IMR-90 (cell line): ENCODE measurements around the gene GCLC. TPM values are rescaled to one million over a fixed set of nuclear protein-coding genes. Genes with fewer than 3 reads are reported as not detected.

ENCODE experiments used
- ATAC-seq: fragments of 200-7000 bp; cut with Tn5 transposase; 2 replicates; pipeline ENCODE4 v1.9.1; 2020; ENCODE audit warnings: low read depth, mild to moderate bottlenecking, moderate library complexity
- BruUV-seq: library from RNA; stranded (reverse); fragments of 400-500 nt; replicated peaks from 2 replicates; lab custom pipeline; 2021; lab: Mats Ljungman, UMichigan
- CTCF ChIA-PET: fragments of 300-600 bp; formaldehyde crosslinking; extraction: SDS; loops from one replicate; lab custom pipeline; 2021; ENCODE audit warnings: antibody characterized with exemption; lab: Yijun Ruan, JAX
- POLR2A ChIA-PET: fragments of 300-600 bp; sonication (Branson Sonifier 250); formaldehyde crosslinking; loops from one replicate; lab custom pipeline; 2022; ENCODE audit warnings: antibody characterized with exemption; ENCODE audit not compliant: unreplicated experiment; lab: Charles Lee
- DNase-seq: peaks from one replicate; pipeline ENCODE4 v3.0.0; 2013
- H2AFZ ChIP-seq: replicated peaks from 2 replicates; pipeline ENCODE3; 2013; ENCODE audit warnings: low read length, mild to moderate bottlenecking; ENCODE audit not compliant: poor library complexity
- H2AK5ac ChIP-seq: 2 replicates; pipeline ENCODE4 v1.6.1; 2013; ENCODE audit warnings: low read depth, low read length, inconsistent platforms
- H2AK9ac ChIP-seq: replicated peaks from 2 replicates; pipeline ENCODE3; 2013; ENCODE audit warnings: mild to moderate bottlenecking, low read depth, low read length, moderate library complexity; ENCODE audit not compliant: poor library complexity
- H2BK120ac ChIP-seq: 2 replicates; pipeline ENCODE4 v1.6.1; 2013; ENCODE audit warnings: low read depth, low read length, inconsistent platforms
- H2BK15ac ChIP-seq: 3 replicates; pipeline ENCODE4 v1.6.1; 2013; ENCODE audit warnings: low read depth, low read length, inconsistent platforms
- H2BK20ac ChIP-seq: 2 replicates; pipeline ENCODE4 v1.6.1; 2013; ENCODE audit warnings: low read depth, mild to moderate bottlenecking, inconsistent platforms, low read length, moderate library complexity
- H2BK5ac ChIP-seq: 2 replicates; pipeline ENCODE4 v1.6.1; 2013; ENCODE audit warnings: mild to moderate bottlenecking, low read depth, low read length, inconsistent platforms; ENCODE audit not compliant: poor library complexity, severe bottlenecking
- H3K14ac ChIP-seq: replicated peaks from 2 replicates; pipeline ENCODE4 v1.6.1; 2013; ENCODE audit warnings: low read depth, low read length, inconsistent platforms
- H3K18ac ChIP-seq: 2 replicates; pipeline ENCODE4 v1.6.1; 2013; ENCODE audit warnings: low read depth, low read length, control low read depth
- H3K23ac ChIP-seq: 2 replicates; pipeline ENCODE4 v1.6.1; 2013; ENCODE audit warnings: low read depth, low read length, inconsistent platforms
- H3K27ac ChIP-seq: 2 replicates; pipeline ENCODE4 v1.5.1; 2013; ENCODE audit warnings: mild to moderate bottlenecking, control low read depth, low read length; ENCODE audit not compliant: insufficient read depth
- H3K27me3 ChIP-seq: 2 replicates; pipeline ENCODE4 v1.6.1; 2013; ENCODE audit warnings: low read length; ENCODE audit not compliant: control insufficient read depth, insufficient read depth
- H3K36me3 ChIP-seq: 2 replicates; pipeline ENCODE4 v1.6.1; 2013; ENCODE audit warnings: low read length, mixed read lengths; ENCODE audit not compliant: control insufficient read depth, insufficient read depth
- H3K4ac ChIP-seq: 2 replicates; pipeline ENCODE4 v1.6.1; 2013; ENCODE audit warnings: low read depth, low read length, inconsistent platforms
- H3K4me1 ChIP-seq: 2 replicates; pipeline ENCODE4 v1.6.1; 2013; ENCODE audit warnings: low read length, mixed read lengths; ENCODE audit not compliant: control insufficient read depth, insufficient read depth
- H3K4me2 ChIP-seq: 2 replicates; pipeline ENCODE4 v1.6.1; 2013; ENCODE audit warnings: low read depth, mild to moderate bottlenecking, control low read depth, low read length, moderate library complexity
- H3K4me3 ChIP-seq: 2 replicates; pipeline ENCODE4 v1.5.1; 2013; ENCODE audit warnings: low read depth, mild to moderate bottlenecking, control low read depth, low read length, moderate library complexity; ENCODE audit not compliant: insufficient read depth
- H3K56ac ChIP-seq: 2 replicates; pipeline ENCODE4 v1.6.1; 2013; ENCODE audit warnings: low read length, inconsistent platforms; ENCODE audit not compliant: insufficient read depth; ENCODE audit errors: extremely low read depth
- H3K79me1 ChIP-seq, 2 experiments: 2 replicates each; pipeline ENCODE4 v1.6.1; 2013; ENCODE audit warnings: low read length in 2 of 2, inconsistent platforms in 1 of 2, low read depth in 1 of 2
- H3K9ac ChIP-seq: 2 replicates; pipeline ENCODE4 v1.6.1; 2013; ENCODE audit warnings: low read depth, low read length, control low read depth
- H3K9me1 ChIP-seq: 2 replicates; pipeline ENCODE4 v1.6.1; 2013; ENCODE audit warnings: low read length, inconsistent platforms; ENCODE audit not compliant: insufficient read depth
- H3K9me3 ChIP-seq: 2 replicates; pipeline ENCODE4 v1.6.1; 2013; ENCODE audit warnings: low read length; ENCODE audit not compliant: control insufficient read depth, insufficient read depth
- H4K20me1 ChIP-seq: 2 replicates; pipeline ENCODE4 v1.6.1; 2013; ENCODE audit warnings: low read length, inconsistent platforms; ENCODE audit not compliant: insufficient read depth
- H4K5ac ChIP-seq: 2 replicates; pipeline ENCODE4 v1.6.1; 2013; ENCODE audit warnings: mild to moderate bottlenecking, low read depth, low read length, control low read depth
- H4K8ac ChIP-seq, 2 experiments: 2 replicates each; pipeline ENCODE4 v1.6.1; 2013; ENCODE audit warnings: low read depth in 2 of 2, low read length in 2 of 2, control low read depth in 1 of 2, inconsistent platforms in 1 of 2
- H4K91ac ChIP-seq: 2 replicates; pipeline ENCODE4 v1.6.1; 2013; ENCODE audit warnings: low read depth, low read length, inconsistent platforms; ENCODE audit not compliant: insufficient read depth
- FOS ChIP-seq: fragments of 150-350 bp; IDR thresholded peaks from 2 replicates; pipeline ENCODE4 v1.6.1; 2016; ENCODE audit warnings: low read depth, low read length
- POLR2A ChIP-seq: IDR thresholded peaks from 2 replicates; pipeline ENCODE4 v1.6.1; 2012; ENCODE audit warnings: mild to moderate bottlenecking, low read depth, low read length
- WGBS, 2 experiments: methylation state at CpG; one replicate each; pipeline versions ENCODE4 v1.1.5 to v1.1.7; 2013; ENCODE audit warnings: missing lambda C conversion rate in 2 of 2; ENCODE audit not compliant: insufficient read length in 1 of 2; ENCODE audit errors: extremely low coverage in 2 of 2; 5-methylcytosine and 5-hydroxymethylcytosine counted together
- dilution Hi-C: fragments of 300-500 bp; cut with HindIII; formaldehyde crosslinking; loops from one replicate; pipeline ENCODE4 v1.14.3; 2018; ENCODE audit warnings: low sequenced_read_pairs; ENCODE audit not compliant: unreplicated experiment
- in situ Hi-C: fragments of 300-500 bp; cut with MboI; formaldehyde crosslinking; loops from 3 replicates; pipeline ENCODE4 v1.14.3; 2019; ENCODE audit warnings: low sequenced_read_pairs, inconsistent platforms, mixed read lengths
- intact Hi-C: fragments of 100-400 bp; cut with micrococcal nuclease; formaldehyde crosslinking; loops from 2 replicates; pipeline ENCODE4 v1.10.0; 2022
- polyA plus RNA-seq, 3 experiments: library from polyadenylated mRNA; depleted of rRNA; stranded (reverse); fragments of >200 nt; gene quantifications; 2 replicates each; pipeline ENCODE4 v1.2.3, GENCODE V29; 2012; ENCODE audit warnings: low replicate concordance in 1 of 3
- total RNA-seq: library from RNA; depleted of rRNA; stranded (reverse); fragments of >200 nt; gene quantifications from 2 replicates; pipeline ENCODE4 v1.2.3, GENCODE V29; 2012
- TF ChIP-seq, protein P1 (sequence below): fragments of 150-350 bp; IDR thresholded peaks from 2 replicates; pipeline ENCODE4 v1.6.1; 2017; ENCODE audit warnings: mild to moderate bottlenecking, antibody characterized with exemption, low read length, low read depth
- TF ChIP-seq, protein P2 (sequence below): conservative IDR thresholded peaks from 2 replicates; pipeline ENCODE4 v1.5.1; 2012; ENCODE audit warnings: mild to moderate bottlenecking, low read depth, low read length, improper control_type of control experiment
- TF ChIP-seq, protein P3 (sequence below): fragments of 150-350 bp; IDR thresholded peaks from 2 replicates; pipeline ENCODE4 v1.6.1; 2016; ENCODE audit warnings: low read depth, mild to moderate bottlenecking, low read length, moderate library complexity, borderline replicate concordance

GCLC gene
- total and polyA plus RNA-seq, 2 of the 4 experiments (the other 2 are of a cell fraction), result 14.2 to 24.2 TPM

DNA sequence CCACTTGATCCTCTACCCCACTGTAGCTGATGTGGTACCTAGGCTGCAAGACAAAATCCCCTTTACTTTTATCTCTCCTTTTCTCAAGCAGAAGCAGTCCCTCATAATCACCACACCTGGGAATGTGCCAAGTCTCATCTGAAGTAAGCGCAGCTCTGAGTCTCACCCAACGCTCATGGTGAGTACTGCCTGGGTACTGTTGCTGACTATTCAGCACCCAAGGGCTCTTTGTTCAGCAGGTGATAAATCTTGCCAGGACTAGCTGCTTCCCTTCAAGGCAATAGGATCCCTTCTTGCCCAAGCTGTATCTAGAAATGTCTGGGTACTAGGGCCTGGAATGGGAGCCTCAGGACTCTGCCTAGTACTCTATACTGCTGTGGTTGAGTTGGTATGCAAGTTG lies 70.9 kb downstream of the GCLC start:
- intact Hi-C loops, result loop anchor here (10.0 kb wide), 1 partner anchor 229 kb away; no protein-coding TSS in a partner anchor
- H3K4ac ChIP-seq, result no peak overlapping the region
- no peak for ATAC-seq

More for the DNA sequence above, 70.9 kb downstream of the GCLC start:
- Histone ChIP-seq H3K56ac (no peak overlapping the region), H3K18ac (no peak overlapping the region), H4K20me1 (no peaks in the 10 kb centered on the region), H4K5ac (no peak overlapping the region), H3K27ac (no peak overlapping the region), H3K79me1 (no peaks in the 10 kb centered on the region), H2AK5ac (no peak overlapping the region), H3K9ac (no peak overlapping the region), H4K91ac (no peak overlapping the region), H3K36me3 (no peaks in the 10 kb centered on the region), H3K4me3 (no peak overlapping the region), H2AK9ac (no peak overlapping the region), H2BK120ac (no peak overlapping the region), H3K9me1 (no peaks in the 10 kb centered on the region), H2AFZ (no peak overlapping the region), H2BK20ac (no peak overlapping the region), H3K23ac (no peak overlapping the region), H3K9me3 (no peaks in the 10 kb centered on the region), H2BK15ac (no peak overlapping the region), H2BK5ac (no peak overlapping the region), H3K14ac (no peak overlapping the region), H3K4me2 (no peak overlapping the region), H3K27me3 (peaks cover 4% of the 10 kb centered on the region), H3K4me1 (no peaks in the 10 kb centered on the region), H4K8ac (no peak overlapping the region)
- no TSS peak for BruUV-seq
- in situ Hi-C loops, result no loop called here
- ChIA-PET CTCF (no interaction called here), POLR2A (no interaction called here)
- no peak for DNase-seq
- no CpG with 5 or more reads among the region's 2 CpGs for WGBS, 2 experiments
- no peak for TF ChIP-seq POLR2A
- TF ChIP-seq, protein P1, sequence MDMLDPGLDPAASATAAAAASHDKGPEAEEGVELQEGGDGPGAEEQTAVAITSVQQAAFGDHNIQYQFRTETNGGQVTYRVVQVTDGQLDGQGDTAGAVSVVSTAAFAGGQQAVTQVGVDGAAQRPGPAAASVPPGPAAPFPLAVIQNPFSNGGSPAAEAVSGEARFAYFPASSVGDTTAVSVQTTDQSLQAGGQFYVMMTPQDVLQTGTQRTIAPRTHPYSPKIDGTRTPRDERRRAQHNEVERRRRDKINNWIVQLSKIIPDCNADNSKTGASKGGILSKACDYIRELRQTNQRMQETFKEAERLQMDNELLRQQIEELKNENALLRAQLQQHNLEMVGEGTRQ, result no peak
- TF ChIP-seq FOS, result no peak
- TF ChIP-seq, protein P2, sequence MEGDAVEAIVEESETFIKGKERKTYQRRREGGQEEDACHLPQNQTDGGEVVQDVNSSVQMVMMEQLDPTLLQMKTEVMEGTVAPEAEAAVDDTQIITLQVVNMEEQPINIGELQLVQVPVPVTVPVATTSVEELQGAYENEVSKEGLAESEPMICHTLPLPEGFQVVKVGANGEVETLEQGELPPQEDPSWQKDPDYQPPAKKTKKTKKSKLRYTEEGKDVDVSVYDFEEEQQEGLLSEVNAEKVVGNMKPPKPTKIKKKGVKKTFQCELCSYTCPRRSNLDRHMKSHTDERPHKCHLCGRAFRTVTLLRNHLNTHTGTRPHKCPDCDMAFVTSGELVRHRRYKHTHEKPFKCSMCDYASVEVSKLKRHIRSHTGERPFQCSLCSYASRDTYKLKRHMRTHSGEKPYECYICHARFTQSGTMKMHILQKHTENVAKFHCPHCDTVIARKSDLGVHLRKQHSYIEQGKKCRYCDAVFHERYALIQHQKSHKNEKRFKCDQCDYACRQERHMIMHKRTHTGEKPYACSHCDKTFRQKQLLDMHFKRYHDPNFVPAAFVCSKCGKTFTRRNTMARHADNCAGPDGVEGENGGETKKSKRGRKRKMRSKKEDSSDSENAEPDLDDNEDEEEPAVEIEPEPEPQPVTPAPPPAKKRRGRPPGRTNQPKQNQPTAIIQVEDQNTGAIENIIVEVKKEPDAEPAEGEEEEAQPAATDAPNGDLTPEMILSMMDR, result no peak
- TF ChIP-seq, protein P3, sequence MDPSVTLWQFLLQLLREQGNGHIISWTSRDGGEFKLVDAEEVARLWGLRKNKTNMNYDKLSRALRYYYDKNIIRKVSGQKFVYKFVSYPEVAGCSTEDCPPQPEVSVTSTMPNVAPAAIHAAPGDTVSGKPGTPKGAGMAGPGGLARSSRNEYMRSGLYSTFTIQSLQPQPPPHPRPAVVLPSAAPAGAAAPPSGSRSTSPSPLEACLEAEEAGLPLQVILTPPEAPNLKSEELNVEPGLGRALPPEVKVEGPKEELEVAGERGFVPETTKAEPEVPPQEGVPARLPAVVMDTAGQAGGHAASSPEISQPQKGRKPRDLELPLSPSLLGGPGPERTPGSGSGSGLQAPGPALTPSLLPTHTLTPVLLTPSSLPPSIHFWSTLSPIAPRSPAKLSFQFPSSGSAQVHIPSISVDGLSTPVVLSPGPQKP, result no peak
- dilution Hi-C loops, result no loop called here
